T-helper 1 cell (primary cell): Measurements from ENCODE around the gene PTPRN2.

ENCODE experiments used
- DNase-seq, 5 donors: peaks; one replicate each; pipeline ENCODE4 v3.0.0-alpha.2; 2012 to 2020

PTPRN2 gene

GRCh38 chr7:158272509-158273137 lies 315.0 kb downstream of the PTPRN2 start:
- DNase-seq, result peak in 1 of 5 donors; percentile 9

GRCh38 chr7:158272091-158272490 lies 315.5 kb downstream of the PTPRN2 start:
- DNase-seq, result peak in 1 of 5 donors; percentile 1

DNA sequence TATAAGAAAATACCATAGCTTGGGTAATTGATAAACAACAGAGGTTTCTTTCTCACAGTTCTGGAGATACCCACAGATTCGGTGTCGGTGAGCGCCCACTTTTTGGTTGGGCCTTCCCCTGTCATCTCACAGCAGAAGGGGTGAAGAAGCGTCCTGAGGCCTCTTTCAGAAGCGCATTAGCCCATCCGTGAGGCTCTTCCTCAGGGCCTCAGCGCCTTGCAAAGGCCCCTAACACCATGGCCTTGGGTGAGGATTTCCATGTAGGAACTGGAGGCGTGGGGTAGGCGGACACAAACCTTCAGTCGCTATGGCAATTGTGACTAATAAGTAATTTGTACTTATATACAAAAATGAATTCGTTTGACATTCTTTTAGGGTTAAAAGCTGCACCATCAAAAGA lies 316.0 kb downstream of the PTPRN2 start:
- peak in 1 of 5 donors; percentile 1 for DNase-seq

DNA sequence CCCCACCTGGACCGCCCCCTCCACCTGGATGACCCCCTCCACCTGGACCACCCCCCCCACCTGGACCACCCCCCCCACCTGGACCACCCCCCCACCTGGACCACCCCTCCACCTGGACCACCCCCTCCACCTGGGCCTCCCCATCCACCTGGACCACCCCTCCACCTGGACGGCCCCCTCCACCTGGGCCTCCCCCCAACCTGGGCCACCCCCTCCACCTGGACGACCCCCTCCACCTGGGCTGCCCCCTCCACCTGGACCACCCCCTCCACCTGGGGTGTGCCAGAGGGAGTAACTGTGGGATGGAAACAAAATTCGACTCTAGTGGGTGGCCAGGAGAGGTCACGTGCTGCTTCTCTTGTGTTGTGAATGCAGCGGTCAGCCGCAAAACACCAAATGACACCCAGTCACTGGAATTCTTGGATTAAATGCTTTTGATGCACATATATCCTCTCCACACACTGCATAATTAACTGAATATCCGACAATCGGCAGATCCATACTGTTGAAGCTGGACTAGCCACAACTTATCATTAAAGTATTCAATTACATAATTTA lies 316.7 kb downstream of the PTPRN2 start:
- DNase-seq, result peak in 1 of 5 donors; percentile 8

GRCh38 chr7:158270106-158270775 lies 317.4 kb downstream of the PTPRN2 start:
- DNase-seq, result peak in 1 of 5 donors; percentile 8

DNA sequence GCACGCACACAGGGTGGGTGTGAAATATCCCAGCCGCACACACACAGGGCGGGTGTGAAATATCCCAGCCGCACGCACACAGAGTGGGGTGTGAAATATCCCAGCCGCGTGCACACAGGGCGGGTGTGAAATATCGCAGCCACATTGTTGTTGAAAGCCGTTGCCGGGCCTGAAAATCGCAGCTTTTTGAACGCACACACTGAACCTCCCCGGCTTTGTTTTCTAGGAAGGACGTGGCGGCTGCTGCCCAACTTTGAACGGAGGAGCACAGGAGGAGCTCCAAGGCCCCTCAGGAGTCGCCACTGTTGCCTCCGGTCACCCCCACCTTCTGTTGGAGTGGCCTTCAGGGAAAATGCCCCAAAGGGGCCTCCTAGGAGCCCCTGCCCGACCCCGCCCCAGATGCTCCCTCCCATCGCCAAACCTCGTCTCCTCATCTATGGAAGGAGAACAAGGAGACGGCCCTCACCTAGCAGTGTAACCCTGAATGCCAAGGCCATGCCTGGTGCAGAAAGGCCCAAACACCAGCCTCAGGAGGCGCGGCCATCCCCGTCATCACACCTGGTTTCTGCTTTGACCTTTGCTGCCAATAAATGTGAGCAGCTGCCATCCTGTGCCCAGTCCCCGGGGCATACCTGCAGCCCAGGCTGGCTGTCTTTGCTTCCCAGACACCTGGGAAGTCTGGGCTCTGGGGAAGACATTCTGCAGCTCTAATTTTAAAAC lies 318.6 kb downstream of the PTPRN2 start:
- peak in 1 of 5 donors; percentile 3 for DNase-seq

GRCh38 chr7:158267742-158268435 lies 319.7 kb downstream of the PTPRN2 start:
- peak in 1 of 5 donors; percentile 1 for DNase-seq

GRCh38 chr7:158266817-158267741 lies 320.5 kb downstream of the PTPRN2 start:
- DNase-seq, result peak in 1 of 5 donors; percentile 3

DNA sequence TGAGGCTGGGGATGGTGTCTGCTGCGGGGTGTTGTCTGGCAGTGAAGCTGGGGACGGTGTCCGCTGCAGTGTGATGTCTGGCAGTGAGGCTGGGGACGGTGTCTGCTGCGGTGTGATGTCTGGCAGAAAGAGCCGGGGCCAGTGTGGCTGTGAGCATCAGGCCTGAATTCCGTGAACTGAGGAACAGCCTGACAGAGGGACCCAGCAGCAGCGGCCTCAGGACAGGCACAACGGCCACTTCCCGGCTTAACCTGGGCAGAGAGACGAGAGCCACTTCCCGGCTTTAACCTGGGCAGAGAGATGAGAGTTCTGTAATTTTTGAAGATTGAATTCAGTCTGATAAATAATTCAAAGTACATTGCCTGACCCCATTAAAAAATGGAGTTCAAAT lies 321.2 kb downstream of the PTPRN2 start:
- DNase-seq, result peak in 1 of 5 donors; percentile 5

GRCh38 chr7:158265743-158266080 lies 321.9 kb downstream of the PTPRN2 start:
- peak in 1 of 5 donors; percentile 3 for DNase-seq

GRCh38 chr7:158264881-158265742 lies 322.5 kb downstream of the PTPRN2 start:
- DNase-seq, result peak in 1 of 5 donors; percentile 3

DNA sequence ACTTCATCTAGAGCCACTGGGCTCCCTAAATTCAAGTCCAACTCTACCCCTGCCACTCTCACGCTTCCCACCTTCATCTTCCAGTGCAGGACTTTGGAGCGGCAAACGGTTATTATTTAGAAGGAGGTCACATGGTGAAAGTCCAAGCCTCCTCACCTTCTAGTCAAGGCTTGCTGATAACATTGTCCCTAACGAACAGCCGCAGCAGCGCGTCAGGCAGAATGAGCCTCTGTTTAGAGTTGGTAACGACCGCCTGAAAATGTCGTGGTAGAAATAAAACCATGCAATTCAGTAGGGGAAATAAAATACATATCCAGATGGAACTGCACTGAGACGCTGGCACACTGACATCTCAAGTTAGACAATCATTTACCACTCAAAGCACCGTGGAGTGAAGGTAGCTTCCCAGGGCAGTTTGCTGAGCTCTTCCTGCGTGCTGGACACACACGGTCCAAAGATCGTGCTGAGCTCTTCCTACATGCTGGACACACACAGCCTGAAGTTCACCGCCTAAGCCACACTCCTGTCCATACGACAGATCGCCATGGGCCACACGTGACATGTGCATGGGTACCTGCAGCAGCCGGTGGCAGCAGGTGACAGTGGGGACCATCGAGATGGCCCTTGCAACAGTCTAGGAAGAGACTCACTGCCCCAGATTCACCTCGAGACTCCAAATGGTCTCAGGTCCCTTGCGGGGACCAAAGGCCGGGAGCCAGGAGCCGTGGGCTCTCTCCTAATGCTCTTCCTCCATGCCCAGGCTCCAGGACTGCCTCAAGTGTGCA lies 323.5 kb downstream of the PTPRN2 start:
- peak in 1 of 5 donors; percentile 6 for DNase-seq

DNA sequence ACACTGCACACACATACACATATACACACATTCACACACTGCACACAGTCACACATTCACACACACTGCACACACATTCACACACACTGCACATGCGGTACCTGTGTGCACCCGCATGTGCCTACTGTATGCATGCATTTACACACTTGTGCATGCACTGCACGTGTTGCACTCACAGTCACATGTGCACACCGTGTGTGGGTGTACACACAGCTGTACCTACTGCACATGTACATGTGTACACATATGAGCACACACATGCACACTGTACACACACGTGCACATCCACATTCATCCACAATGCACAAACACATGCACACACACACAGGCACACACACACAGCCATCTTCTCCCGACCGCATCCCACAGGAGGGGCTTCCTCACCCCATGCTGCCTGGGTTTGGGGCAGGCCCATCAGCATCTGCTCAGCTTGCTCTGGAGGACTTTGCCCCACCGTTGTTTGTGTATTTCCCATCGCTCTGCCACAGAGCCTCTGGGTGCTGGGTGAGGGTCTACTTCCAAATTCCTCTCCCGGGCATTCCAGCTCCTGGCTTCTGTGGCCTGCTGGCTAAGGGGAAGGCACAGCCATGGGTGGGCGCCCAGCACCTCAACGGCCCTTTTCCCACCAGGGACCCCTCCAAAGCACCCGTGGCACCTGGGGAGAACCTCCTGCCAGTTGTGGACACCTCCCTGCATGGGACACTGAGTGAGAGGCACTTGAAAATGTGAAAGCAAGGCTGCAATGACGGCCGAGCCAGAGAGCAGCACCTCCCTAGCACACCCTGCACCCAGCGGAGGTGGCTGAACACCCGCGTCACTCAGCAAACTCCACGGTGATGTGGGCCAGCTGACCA lies 324.3 kb downstream of the PTPRN2 start:
- DNase-seq, result peak in 1 of 5 donors; percentile 1

- no peak for DNase-seq
These were observed 325.1 kb downstream of the PTPRN2 start for GRCh38 chr7:158262284-158263109.

GRCh38 chr7:158261362-158262235 lies 326.0 kb downstream of the PTPRN2 start:
- no peak for DNase-seq

GRCh38 chr7:158260567-158261361 lies 326.9 kb downstream of the PTPRN2 start:
- DNase-seq, result no peak
